ENCODE results near the gene SEMA5B.

Gene SEMA5B

DNA sequence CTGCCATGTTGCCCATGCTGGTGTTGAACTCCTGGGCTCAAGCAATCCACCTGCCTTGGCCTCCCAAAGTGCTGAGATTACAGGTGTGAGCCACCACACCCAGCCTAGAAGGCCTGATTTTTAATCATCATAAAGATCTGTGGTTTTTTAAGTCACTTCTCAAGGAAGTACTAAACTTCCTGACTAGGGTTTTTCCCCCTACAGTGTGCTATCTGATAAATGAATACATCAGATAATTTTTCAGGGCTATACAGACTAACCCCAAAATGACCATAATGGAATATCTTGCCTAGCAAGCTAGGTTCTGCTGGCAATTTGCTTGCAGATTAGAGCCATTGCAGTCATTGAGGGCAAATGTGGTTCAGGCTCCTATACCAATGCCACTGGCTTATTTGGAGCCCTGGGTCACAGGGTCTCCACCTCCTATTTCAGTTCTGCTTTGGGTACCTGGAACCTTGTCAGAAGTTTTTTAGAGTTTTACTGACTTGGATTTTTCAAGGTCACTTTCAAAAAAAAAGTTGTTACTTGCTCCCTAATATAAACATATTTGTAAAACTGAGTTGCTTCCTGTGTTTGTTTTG lies 151.9 kb downstream of the SEMA5B start:
- Histone ChIP-seq H3K27me3 (ENCODE audit: insufficient read depth, poor library complexity, severe bottlenecking) (no peaks in the 10 kb centered on the region), H3K4me3 (replicated peaks; ENCODE audit: insufficient read depth, low read length) (no peak overlapping the region), H3K27ac (replicated peaks) (no peak overlapping the region)
- TF ChIP-seq, protein P1, sequence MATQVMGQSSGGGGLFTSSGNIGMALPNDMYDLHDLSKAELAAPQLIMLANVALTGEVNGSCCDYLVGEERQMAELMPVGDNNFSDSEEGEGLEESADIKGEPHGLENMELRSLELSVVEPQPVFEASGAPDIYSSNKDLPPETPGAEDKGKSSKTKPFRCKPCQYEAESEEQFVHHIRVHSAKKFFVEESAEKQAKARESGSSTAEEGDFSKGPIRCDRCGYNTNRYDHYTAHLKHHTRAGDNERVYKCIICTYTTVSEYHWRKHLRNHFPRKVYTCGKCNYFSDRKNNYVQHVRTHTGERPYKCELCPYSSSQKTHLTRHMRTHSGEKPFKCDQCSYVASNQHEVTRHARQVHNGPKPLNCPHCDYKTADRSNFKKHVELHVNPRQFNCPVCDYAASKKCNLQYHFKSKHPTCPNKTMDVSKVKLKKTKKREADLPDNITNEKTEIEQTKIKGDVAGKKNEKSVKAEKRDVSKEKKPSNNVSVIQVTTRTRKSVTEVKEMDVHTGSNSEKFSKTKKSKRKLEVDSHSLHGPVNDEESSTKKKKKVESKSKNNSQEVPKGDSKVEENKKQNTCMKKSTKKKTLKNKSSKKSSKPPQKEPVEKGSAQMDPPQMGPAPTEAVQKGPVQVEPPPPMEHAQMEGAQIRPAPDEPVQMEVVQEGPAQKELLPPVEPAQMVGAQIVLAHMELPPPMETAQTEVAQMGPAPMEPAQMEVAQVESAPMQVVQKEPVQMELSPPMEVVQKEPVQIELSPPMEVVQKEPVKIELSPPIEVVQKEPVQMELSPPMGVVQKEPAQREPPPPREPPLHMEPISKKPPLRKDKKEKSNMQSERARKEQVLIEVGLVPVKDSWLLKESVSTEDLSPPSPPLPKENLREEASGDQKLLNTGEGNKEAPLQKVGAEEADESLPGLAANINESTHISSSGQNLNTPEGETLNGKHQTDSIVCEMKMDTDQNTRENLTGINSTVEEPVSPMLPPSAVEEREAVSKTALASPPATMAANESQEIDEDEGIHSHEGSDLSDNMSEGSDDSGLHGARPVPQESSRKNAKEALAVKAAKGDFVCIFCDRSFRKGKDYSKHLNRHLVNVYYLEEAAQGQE (IDR thresholded peaks at IDR 0.05; ENCODE audit: insufficient replicate concordance, low read depth): no peak
- TF ChIP-seq, protein P2, sequence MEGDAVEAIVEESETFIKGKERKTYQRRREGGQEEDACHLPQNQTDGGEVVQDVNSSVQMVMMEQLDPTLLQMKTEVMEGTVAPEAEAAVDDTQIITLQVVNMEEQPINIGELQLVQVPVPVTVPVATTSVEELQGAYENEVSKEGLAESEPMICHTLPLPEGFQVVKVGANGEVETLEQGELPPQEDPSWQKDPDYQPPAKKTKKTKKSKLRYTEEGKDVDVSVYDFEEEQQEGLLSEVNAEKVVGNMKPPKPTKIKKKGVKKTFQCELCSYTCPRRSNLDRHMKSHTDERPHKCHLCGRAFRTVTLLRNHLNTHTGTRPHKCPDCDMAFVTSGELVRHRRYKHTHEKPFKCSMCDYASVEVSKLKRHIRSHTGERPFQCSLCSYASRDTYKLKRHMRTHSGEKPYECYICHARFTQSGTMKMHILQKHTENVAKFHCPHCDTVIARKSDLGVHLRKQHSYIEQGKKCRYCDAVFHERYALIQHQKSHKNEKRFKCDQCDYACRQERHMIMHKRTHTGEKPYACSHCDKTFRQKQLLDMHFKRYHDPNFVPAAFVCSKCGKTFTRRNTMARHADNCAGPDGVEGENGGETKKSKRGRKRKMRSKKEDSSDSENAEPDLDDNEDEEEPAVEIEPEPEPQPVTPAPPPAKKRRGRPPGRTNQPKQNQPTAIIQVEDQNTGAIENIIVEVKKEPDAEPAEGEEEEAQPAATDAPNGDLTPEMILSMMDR (IDR thresholded peaks at IDR 0.05; ENCODE audit: insufficient read depth, low read length): no peak
- TF ChIP-seq SPI1 (IDR thresholded peaks at IDR 0.05; ENCODE audit: borderline replicate concordance, low read depth) (no peak), GABPA (IDR thresholded peaks at IDR 0.05; ENCODE audit: low read depth) (no peak), POLR2AphosphoS5 (IDR thresholded peaks at IDR 0.05; ENCODE audit: low read depth) (no peak)
- no peak for DNase-seq (ENCODE audit: low read depth in 1 of 2, low spot score in 1 of 2)

DNA sequence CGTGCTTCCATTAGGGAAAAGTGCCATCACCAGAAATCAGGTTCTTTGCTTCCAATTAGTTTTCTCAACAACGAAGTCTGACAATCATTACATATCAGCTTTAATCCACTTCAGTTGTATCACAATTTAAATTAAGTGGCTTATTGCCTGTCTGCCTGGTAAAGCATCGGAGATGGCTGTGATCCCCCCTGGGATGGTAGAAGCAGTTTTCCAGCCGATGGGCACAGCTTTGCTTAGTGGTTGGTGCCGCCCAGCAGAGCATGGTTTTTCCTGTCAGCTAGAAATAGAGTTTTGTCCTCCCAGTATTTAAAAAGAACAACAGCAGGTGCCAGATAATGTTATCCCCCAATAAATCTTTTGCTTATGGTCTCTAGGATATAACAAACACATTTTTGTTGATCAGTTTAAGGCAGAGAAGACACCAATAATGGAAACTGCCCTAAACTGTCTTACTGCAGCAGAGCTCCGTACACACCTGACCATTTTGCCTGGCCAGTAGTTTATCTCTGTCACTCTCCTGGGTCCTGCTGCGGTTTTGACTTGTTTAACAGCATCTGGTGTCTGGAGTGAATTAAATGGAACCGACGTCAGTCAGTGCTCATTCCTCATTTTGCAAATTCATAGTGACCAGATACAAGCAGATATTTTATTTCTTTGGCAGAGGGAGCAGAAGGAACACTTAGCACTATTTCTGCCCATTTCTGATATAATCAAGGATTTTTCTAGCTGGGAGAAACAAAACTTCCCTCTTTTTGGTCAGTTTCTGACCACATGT lies 153.6 kb downstream of the SEMA5B start:
- TF ChIP-seq, protein P1 (IDR thresholded peaks at IDR 0.05; ENCODE audit: insufficient replicate concordance, low read depth): no peak
- TF ChIP-seq, protein P2 (IDR thresholded peaks at IDR 0.05; ENCODE audit: insufficient read depth, low read length): no peak
- TF ChIP-seq GABPA (IDR thresholded peaks at IDR 0.05; ENCODE audit: low read depth): no peak
- no peak for TF ChIP-seq SPI1 (IDR thresholded peaks at IDR 0.05; ENCODE audit: borderline replicate concordance, low read depth)
- no peak for TF ChIP-seq POLR2AphosphoS5 (IDR thresholded peaks at IDR 0.05; ENCODE audit: low read depth)
- no peak overlapping the region for H3K4me3 ChIP-seq (replicated peaks; ENCODE audit: insufficient read depth, low read length)
- no peaks in the 10 kb centered on the region for H3K27me3 ChIP-seq (ENCODE audit: insufficient read depth, poor library complexity, severe bottlenecking)
- no peak for DNase-seq (ENCODE audit: low read depth in 1 of 2, low spot score in 1 of 2)
- H3K27ac ChIP-seq (replicated peaks): no peak overlapping the region

DNA sequence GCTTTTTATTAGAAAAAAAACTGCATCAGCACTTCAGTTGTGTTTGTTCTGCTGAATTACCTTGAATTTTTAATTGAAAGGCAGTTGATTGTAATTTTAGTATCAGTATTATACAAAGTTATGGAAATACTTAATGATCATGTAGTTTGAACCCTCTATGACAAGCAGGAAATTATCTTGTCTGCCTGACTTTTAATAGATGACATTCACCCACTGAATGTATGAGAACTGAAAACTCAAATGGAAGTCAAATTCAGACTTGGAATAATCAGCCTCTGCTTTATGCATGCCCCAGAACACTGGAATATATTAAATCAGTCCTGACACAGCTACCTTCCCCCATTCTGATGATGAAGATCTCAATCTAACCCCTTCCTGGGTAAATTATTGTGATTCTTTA lies 159.2 kb downstream of the SEMA5B start:
- Histone ChIP-seq H3K4me3 (replicated peaks; ENCODE audit: insufficient read depth, low read length) (no peak overlapping the region), H3K27ac (replicated peaks) (no peak overlapping the region), H3K27me3 (ENCODE audit: insufficient read depth, poor library complexity, severe bottlenecking) (no peaks in the 10 kb centered on the region)
- no peak for DNase-seq (ENCODE audit: low read depth in 1 of 2, low spot score in 1 of 2)
- no peak for TF ChIP-seq POLR2AphosphoS5 (IDR thresholded peaks at IDR 0.05; ENCODE audit: low read depth)
- TF ChIP-seq, protein P1 (IDR thresholded peaks at IDR 0.05; ENCODE audit: insufficient replicate concordance, low read depth): no peak
- TF ChIP-seq GABPA (IDR thresholded peaks at IDR 0.05; ENCODE audit: low read depth): no peak
- TF ChIP-seq, protein P2 (IDR thresholded peaks at IDR 0.05; ENCODE audit: insufficient read depth, low read length): no peak
- TF ChIP-seq SPI1 (IDR thresholded peaks at IDR 0.05; ENCODE audit: borderline replicate concordance, low read depth): no peak

Data from HL-60 (cell line).